ENCODE data around the gene ST8SIA1.

- TF ChIP-seq CTCF (IDR thresholded peaks at IDR 0.05) (no peak), POLR2A (IDR thresholded peaks at IDR 0.05) (no peak), POLR2AphosphoS5 (IDR thresholded peaks at IDR 0.05) (no peak), EP300 (IDR thresholded peaks at IDR 0.05) (no peak)
Measured at GRCh38 chr12:22284871-22285270, 49.6 kb downstream of the ST8SIA1 start.

Data from suprapubic skin (tissue), 4 donors.